K562 (cell line): Measurements from ENCODE around the gene AP2S1. TPM values are rescaled to one million over a fixed set of nuclear protein-coding genes. Genes with fewer than 3 reads are reported as not detected.

Experiments
- ATF7 ChIP-seq: fragments of 450-650 bp; IDR thresholded peaks from 2 replicates; pipeline ENCODE4 v1.7.1; 2014; ENCODE audit warnings: mild to moderate bottlenecking, moderate library complexity
- DPF2 ChIP-seq: fragments of 450-650 bp; IDR thresholded peaks from 2 replicates; pipeline ENCODE4 v1.6.1; 2016
- EWSR1 ChIP-seq: fragments of 450-650 bp; IDR thresholded peaks from 2 replicates; pipeline ENCODE4 v1.6.1; 2018; ENCODE audit warnings: borderline replicate concordance, mild to moderate bottlenecking, low read depth, moderate library complexity; ENCODE audit not compliant: partially characterized antibody
- EZH2 ChIP-seq: IDR thresholded peaks from 2 replicates; pipeline ENCODE4 v1.6.1; 2012; ENCODE audit warnings: low read depth, mild to moderate bottlenecking, inconsistent platforms, low read length, borderline replicate concordance
- GATAD2A ChIP-seq: fragments of 450-650 bp; IDR thresholded peaks from 2 replicates; pipeline ENCODE4 v1.6.1; 2017
- HNRNPK ChIP-seq: fragments of 200-400 bp; formaldehyde crosslinking; IDR thresholded peaks from one replicate; pipeline ENCODE4 v1.6.1; 2018; ENCODE audit warnings: mild to moderate bottlenecking, low read depth, low read length; ENCODE audit not compliant: poor library complexity, severe bottlenecking
- MEF2D ChIP-seq: conservative IDR thresholded peaks from 2 replicates; pipeline ENCODE4 v1.6.1; 2016; ENCODE audit warnings: low read depth, missing genetic modification characterization, missing compliant biosample characterization
- MTA2 ChIP-seq: fragments of 450-650 bp; IDR thresholded peaks from 2 replicates; pipeline ENCODE4 v1.6.1; 2016; ENCODE audit warnings: low read depth
- ZBTB8A ChIP-seq: fragments of 450-650 bp; IDR thresholded peaks from 2 replicates; pipeline ENCODE4 v1.6.1; 2018; ENCODE audit warnings: mild to moderate bottlenecking, moderate library complexity; ENCODE audit not compliant: partially characterized antibody
- ZNF224 ChIP-seq: sonication (generic); formaldehyde crosslinking; IDR thresholded peaks from 2 replicates; pipeline ENCODE4 v1.8.0; 2022; ENCODE audit warnings: mild to moderate bottlenecking, missing genetic modification reagents
- ZNF431 ChIP-seq: sonication (generic); formaldehyde crosslinking; IDR thresholded peaks from 2 replicates; pipeline ENCODE4 v1.8.0; 2022; ENCODE audit warnings: mild to moderate bottlenecking, missing genetic modification reagents
- ZNF551 ChIP-seq: fragments of 250-450 bp; sonication (Bioruptor Pico); IDR thresholded peaks from 2 replicates; pipeline ENCODE4 v1.5.0; 2021; ENCODE audit warnings: mild to moderate bottlenecking, moderate library complexity
- ZNF586 ChIP-seq: fragments of 450-650 bp; formaldehyde crosslinking; conservative IDR thresholded peaks from 2 replicates; pipeline ENCODE4 v1.4.0; 2020; ENCODE audit warnings: mild to moderate bottlenecking, moderate library complexity
- polyA plus RNA-seq, 8 experiments: library from polyadenylated mRNA; depleted of rRNA in 4 of 8; stranded (reverse) in 5 of 8; unstranded in 3 of 8; fragments of >200 nt; fragmentation: Nextera tagmentation in 2 of 8; fragmentation: Illumina TruSeq in 1 of 8; extraction: Ambion mirVana in 2 of 8; extraction: Trizol in 1 of 8; gene quantifications; 2 replicates each; pipeline versions ENCODE4 v1.2.1 to v1.2.3, GENCODE V29; 2011 to 2014; ENCODE audit warnings: inconsistent platforms in 1 of 8, missing spikeins in 1 of 8
- total RNA-seq, 7 experiments: library from RNA; depleted of rRNA in 6 of 7; stranded (reverse); fragments of >200 nt in 6 of 7; fragmentation: Illumina TruSeq in 2 of 7; extraction: Trizol in 2 of 7; gene quantifications; 2 replicates each; pipeline versions ENCODE4 v1.2.1 to v1.2.3, GENCODE V29; 2011 to 2021; ENCODE audit warnings: low replicate concordance in 1 of 7
- TF ChIP-seq, protein P1 (sequence below): fragments of 450-650 bp; formaldehyde crosslinking; IDR thresholded peaks from 2 replicates; pipeline ENCODE4 v1.4.0; 2020; ENCODE audit warnings: mild to moderate bottlenecking, mixed read lengths
- TF ChIP-seq, protein P2 (sequence below): IDR thresholded peaks from 2 replicates; pipeline ENCODE4 v1.6.1; 2011; ENCODE audit warnings: borderline replicate concordance, low read depth, mild to moderate bottlenecking, moderate library complexity, low read length; ENCODE audit not compliant: insufficient read depth, poor library complexity, severe bottlenecking
- TF ChIP-seq, protein P3 (sequence below): fragments of 450-650 bp; formaldehyde crosslinking; IDR thresholded peaks from 2 replicates; pipeline ENCODE4 v1.4.0; 2020; ENCODE audit warnings: mild to moderate bottlenecking, moderate library complexity
- TF ChIP-seq, protein P4 (sequence below): fragments of 250-450 bp; sonication (Bioruptor Pico); IDR thresholded peaks from 2 replicates; pipeline ENCODE4 v1.4.0; 2020

AP2S1 gene
- total and polyA plus RNA-seq, 9 of the 15 experiments (the other 6 are each of a cell fraction or from before 2014, with no cell fraction given), result 32.4 to 294 (median 136) TPM

DNA sequence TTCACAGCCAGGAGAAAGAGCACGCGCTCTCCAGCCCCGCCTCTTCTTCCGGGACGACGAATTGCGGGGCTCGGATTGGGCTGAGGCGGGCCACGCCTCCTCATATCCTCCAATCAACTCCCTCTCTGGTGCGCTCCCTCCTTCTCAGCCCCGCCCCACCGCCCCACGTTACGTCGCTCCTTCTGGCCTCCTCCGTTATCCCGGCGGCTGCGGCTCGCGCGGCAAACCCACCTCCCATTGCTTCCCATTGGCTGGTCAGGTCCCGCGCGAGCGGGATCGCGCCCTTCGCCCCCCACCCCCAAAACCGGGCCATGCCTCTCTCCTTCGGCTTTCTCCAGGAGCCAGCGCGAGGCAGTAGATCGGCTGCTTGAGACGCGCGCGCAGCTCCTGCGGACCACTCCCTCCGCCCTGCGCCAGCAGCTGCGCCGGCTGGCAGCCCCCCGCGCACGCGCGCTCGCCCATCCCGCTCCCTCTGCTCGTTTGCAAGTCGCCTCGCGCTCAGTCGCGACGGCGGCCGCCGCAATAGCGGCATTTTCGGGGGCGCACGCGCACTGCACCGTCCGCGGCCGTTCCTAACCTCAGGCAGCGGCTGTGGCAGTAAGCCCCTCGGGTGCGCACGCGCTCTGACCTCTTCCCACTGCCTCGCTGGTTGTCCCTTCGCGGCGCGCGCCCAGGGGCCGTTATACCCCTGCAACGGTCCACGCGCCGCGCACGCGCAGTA is 9.6 kb upstream of the AP2S1 start (continued):
- TF ChIP-seq ZBTB8A (no peak), ZNF551 (CRISPR knock-in tag) (no peak), EWSR1 (no peak), MTA2 (no peak), GATAD2A (no peak), EZH2 (no peak), MEF2D (tag) (no peak), DPF2 (no peak; the same call in 1 of the 2 replicates), ZNF431 (CRISPR knock-in tag) (no peak), HNRNPK (no peak), ZNF224 (CRISPR knock-in tag) (peak; percentile 89), ATF7 (peak; percentile 86), ZNF586 (CRISPR knock-in tag) (no peak)
- TF ChIP-seq, protein P1, sequence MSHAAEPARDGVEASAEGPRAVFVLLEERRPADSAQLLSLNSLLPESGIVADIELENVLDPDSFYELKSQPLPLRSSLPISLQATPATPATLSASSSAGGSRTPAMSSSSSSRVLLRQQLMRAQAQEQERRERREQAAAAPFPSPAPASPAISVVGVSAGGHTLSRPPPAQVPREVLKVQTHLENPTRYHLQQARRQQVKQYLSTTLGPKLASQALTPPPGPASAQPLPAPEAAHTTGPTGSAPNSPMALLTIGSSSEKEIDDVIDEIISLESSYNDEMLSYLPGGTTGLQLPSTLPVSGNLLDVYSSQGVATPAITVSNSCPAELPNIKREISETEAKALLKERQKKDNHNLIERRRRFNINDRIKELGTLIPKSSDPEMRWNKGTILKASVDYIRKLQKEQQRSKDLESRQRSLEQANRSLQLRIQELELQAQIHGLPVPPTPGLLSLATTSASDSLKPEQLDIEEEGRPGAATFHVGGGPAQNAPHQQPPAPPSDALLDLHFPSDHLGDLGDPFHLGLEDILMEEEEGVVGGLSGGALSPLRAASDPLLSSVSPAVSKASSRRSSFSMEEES (CRISPR knock-in tag), result no peak
- TF ChIP-seq, protein P2, sequence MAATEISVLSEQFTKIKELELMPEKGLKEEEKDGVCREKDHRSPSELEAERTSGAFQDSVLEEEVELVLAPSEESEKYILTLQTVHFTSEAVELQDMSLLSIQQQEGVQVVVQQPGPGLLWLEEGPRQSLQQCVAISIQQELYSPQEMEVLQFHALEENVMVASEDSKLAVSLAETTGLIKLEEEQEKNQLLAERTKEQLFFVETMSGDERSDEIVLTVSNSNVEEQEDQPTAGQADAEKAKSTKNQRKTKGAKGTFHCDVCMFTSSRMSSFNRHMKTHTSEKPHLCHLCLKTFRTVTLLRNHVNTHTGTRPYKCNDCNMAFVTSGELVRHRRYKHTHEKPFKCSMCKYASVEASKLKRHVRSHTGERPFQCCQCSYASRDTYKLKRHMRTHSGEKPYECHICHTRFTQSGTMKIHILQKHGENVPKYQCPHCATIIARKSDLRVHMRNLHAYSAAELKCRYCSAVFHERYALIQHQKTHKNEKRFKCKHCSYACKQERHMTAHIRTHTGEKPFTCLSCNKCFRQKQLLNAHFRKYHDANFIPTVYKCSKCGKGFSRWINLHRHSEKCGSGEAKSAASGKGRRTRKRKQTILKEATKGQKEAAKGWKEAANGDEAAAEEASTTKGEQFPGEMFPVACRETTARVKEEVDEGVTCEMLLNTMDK, result no peak
- TF ChIP-seq, protein P3, sequence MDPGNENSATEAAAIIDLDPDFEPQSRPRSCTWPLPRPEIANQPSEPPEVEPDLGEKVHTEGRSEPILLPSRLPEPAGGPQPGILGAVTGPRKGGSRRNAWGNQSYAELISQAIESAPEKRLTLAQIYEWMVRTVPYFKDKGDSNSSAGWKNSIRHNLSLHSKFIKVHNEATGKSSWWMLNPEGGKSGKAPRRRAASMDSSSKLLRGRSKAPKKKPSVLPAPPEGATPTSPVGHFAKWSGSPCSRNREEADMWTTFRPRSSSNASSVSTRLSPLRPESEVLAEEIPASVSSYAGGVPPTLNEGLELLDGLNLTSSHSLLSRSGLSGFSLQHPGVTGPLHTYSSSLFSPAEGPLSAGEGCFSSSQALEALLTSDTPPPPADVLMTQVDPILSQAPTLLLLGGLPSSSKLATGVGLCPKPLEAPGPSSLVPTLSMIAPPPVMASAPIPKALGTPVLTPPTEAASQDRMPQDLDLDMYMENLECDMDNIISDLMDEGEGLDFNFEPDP, result peak; percentile 79; the same call in 1 of the 2 replicates
- TF ChIP-seq, protein P4, sequence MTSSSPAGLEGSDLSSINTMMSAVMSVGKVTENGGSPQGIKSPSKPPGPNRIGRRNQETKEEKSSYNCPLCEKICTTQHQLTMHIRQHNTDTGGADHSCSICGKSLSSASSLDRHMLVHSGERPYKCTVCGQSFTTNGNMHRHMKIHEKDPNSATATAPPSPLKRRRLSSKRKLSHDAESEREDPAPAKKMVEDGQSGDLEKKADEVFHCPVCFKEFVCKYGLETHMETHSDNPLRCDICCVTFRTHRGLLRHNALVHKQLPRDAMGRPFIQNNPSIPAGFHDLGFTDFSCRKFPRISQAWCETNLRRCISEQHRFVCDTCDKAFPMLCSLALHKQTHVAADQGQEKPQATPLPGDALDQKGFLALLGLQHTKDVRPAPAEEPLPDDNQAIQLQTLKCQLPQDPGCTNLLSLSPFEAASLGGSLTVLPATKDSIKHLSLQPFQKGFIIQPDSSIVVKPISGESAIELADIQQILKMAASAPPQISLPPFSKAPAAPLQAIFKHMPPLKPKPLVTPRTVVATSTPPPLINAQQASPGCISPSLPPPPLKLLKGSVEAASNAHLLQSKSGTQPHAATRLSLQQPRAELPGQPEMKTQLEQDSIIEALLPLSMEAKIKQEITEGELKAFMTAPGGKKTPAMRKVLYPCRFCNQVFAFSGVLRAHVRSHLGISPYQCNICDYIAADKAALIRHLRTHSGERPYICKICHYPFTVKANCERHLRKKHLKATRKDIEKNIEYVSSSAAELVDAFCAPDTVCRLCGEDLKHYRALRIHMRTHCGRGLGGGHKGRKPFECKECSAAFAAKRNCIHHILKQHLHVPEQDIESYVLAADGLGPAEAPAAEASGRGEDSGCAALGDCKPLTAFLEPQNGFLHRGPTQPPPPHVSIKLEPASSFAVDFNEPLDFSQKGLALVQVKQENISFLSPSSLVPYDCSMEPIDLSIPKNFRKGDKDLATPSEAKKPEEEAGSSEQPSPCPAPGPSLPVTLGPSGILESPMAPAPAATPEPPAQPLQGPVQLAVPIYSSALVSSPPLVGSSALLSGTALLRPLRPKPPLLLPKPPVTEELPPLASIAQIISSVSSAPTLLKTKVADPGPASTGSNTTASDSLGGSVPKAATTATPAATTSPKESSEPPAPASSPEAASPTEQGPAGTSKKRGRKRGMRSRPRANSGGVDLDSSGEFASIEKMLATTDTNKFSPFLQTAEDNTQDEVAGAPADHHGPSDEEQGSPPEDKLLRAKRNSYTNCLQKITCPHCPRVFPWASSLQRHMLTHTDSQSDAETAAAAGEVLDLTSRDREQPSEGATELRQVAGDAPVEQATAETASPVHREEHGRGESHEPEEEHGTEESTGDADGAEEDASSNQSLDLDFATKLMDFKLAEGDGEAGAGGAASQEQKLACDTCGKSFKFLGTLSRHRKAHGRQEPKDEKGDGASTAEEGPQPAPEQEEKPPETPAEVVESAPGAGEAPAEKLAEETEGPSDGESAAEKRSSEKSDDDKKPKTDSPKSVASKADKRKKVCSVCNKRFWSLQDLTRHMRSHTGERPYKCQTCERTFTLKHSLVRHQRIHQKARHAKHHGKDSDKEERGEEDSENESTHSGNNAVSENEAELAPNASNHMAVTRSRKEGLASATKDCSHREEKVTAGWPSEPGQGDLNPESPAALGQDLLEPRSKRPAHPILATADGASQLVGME (CRISPR knock-in tag), result peak; percentile 85; the same call in 1 of the 2 replicates
